Stimulated activated CD4-positive, alpha-beta T cell treated with anti-CD3 and anti-CD28 coated beads, Interleukin-2, amount 100 ng/mL, for 48 hours (primary cell): ENCODE data around the gene CABP2.

Experiments used
- DNase-seq, 2 donors: peaks; one replicate each; pipeline ENCODE4 v3.0.0-alpha.2; 2020

CABP2 gene

DNA sequence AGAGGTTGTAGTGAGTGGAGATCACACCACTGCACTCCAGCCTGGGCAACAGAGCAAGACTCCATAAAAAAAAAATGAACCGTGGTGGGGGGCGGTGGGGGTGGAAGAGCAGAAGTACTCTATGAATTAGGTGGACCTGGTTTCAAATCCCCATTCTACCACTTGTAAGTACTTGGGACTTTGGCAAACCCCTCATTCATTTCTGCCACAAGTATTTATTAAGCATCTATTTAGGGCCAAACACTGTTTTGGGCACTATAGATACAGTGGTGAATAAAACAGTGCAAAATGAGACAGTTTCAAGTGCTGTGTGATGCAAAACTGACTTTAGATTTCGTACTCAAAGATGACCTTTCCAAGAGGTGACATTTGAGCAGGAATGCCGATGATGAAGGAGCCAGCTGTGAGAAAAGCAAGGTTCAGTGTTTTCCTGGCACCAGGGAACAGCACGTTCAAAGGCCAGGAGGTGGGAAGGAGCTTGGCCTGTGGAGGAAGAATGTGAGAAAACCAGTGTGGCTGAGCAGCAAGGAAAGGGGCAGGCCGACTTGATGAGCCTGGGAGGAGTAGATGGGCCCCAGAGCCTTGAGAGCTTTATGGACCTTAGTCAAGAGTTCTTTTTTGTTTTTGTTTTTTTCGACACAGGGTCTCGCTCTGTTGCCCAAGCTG, 52.8 kb downstream of the CABP2 start:
- no peak for DNase-seq

DNA sequence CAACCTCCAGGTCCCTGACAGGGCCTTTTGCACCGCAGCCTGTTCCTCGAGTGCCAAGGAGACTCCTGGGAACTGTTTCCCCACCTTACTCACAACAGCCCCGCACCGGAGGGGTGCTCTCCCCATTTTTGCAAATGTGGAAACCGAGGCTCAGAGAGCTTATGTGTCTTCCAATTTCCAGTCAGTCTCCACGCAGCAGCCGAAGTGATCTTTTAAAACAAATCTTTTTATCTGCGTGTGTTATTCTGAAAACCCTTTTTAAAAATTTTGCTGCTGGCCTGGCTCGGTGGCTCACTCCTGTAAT, 53.8 kb downstream of the CABP2 start:
- DNase-seq = no peak
